Activated T-cell treated with anti-CD3 and anti-CD28 coated beads, Interleukin-2, amount 50 U/mL, for 4 hours (primary cell): ENCODE measurements around the gene ITPR3. TPM values are rescaled to one million over a fixed set of nuclear protein-coding genes. Genes with fewer than 3 reads are reported as not detected.

ENCODE experiments used
- ATAC-seq, 2 donors: fragments of 200-7000 bp; cut with Tn5 transposase; one replicate each; pipeline ENCODE4 v1.10.0; 2021
- DNase-seq: peaks from one replicate; pipeline ENCODE4 v3.0.0-alpha.2; 2020
- H3K27me3 Mint-ChIP-seq: one replicate; pipeline ENCODE4 v1.8.0; 2021; ENCODE audit warnings: low read depth, mixed read lengths
- H3K36me3 Mint-ChIP-seq: one replicate; pipeline ENCODE4 v1.8.0; 2022; ENCODE audit warnings: mixed read lengths; ENCODE audit not compliant: insufficient read depth
- H3K4me1 Mint-ChIP-seq: one replicate; pipeline ENCODE4 v1.8.0; 2021; ENCODE audit warnings: low read depth, mixed read lengths
- H3K4me3 Mint-ChIP-seq: one replicate; pipeline ENCODE4 v1.8.0; 2021; ENCODE audit warnings: mild to moderate bottlenecking, moderate library complexity, mixed read lengths
- H3K9me3 Mint-ChIP-seq: one replicate; pipeline ENCODE4 v1.8.0; 2021; ENCODE audit warnings: mixed read lengths
- total RNA-seq, 3 donors: library from RNA; stranded (reverse); gene quantifications; one replicate each; pipeline ENCODE4 v1.2.1, GENCODE V29; 2021

The ITPR3 gene
- total RNA-seq, 3 donors from 2014 or later = 34.6 to 37.2 (median 35.5) TPM

DNA sequence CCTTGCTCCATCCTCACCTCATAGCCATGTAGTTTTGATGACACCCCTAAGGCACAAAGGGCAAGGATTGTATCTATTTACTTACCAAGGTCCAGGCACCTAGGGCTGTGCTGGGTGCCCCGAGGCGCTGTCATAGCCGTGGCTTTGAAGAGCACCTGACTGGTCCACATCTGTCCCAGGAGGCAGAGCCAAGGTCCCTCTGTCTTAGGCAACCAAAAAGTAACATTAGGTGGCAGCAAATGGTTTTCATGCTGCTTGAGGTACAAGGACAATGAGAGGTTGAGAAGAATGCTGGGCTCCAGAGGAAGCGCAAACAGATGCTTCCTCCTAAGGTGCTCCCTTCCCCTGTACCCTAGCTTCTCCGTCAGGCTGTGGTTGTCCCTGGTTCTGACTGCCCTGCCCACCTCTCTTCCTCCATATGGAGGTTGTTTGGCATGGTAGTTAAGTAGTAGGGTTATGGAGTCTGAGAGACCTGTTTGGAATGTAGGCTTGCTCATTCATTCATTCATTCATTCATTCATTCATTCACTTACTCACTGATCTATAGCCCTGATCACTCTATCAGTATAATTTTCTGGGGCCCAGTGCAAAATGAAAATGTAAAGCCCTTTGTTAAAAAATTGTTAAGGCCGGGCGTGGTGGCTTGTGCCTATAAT, 93.4 kb downstream of the ITPR3 start:
- H3K4me1 Mint-ChIP-seq = peaks cover 21% of the 10 kb centered on the region
- ATAC-seq (no peak), DNase-seq (no peak)
- H3K27me3 Mint-ChIP-seq = no peaks in the 10 kb centered on the region
- peaks cover 12% of the 10 kb centered on the region for H3K36me3 Mint-ChIP-seq
- no peaks in the 10 kb centered on the region for H3K9me3 Mint-ChIP-seq
- no peak overlapping the region for H3K4me3 Mint-ChIP-seq

GRCh38 chr6:33716379-33716778, 95.3 kb downstream of the ITPR3 start:
- peaks cover 9% of the 10 kb centered on the region for H3K27me3 Mint-ChIP-seq
- no peaks in the 10 kb centered on the region for H3K36me3 Mint-ChIP-seq
- H3K4me3 Mint-ChIP-seq = no peak overlapping the region
- DNase-seq (no peak), ATAC-seq (no peak)
- H3K9me3 Mint-ChIP-seq = no peaks in the 10 kb centered on the region
- peaks cover 6% of the 10 kb centered on the region for H3K4me1 Mint-ChIP-seq

DNA sequence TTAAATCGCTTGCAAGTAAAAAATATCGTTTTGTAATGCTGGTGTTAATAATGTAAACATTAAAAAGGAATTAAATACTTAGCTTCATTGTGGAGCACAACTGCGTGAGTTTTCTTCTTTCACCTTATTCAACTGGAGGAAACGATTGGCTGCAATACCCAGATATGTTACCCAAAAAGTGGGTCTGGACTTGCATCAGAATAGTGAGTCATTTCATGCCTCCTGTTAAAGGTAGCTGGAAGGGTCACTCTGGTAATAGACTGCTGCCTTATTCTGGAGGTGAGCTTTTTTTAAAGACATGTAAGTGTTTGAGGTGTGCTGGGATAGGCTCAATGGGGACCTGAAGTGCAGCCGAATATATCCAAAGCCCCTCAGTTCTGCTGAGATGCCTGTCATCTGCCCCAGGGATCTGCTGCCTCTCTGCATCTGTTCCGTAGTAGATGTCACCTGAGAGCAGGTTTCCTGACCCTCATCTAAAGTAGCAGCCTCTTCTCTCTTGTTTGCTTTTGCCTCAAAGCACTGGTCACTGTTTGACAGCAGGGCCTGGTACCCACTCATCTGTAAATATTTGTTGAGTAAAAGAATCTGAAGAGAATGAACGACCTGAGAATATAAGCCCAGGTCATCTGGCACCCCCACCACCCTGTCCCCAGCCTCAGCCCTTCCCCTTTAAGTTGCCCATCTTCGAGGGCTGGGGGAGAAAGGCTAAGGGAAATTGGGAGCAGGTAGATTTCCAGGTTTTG, 95.9 kb downstream of the ITPR3 start:
- Mint-ChIP-seq H3K4me1 (peaks cover under 1% of the 10 kb centered on the region), H3K4me3 (no peak overlapping the region), H3K9me3 (no peaks in the 10 kb centered on the region), H3K36me3 (no peaks in the 10 kb centered on the region), H3K27me3 (peaks cover 9% of the 10 kb centered on the region)
- ATAC-seq (no peak), DNase-seq (no peak)

DNA sequence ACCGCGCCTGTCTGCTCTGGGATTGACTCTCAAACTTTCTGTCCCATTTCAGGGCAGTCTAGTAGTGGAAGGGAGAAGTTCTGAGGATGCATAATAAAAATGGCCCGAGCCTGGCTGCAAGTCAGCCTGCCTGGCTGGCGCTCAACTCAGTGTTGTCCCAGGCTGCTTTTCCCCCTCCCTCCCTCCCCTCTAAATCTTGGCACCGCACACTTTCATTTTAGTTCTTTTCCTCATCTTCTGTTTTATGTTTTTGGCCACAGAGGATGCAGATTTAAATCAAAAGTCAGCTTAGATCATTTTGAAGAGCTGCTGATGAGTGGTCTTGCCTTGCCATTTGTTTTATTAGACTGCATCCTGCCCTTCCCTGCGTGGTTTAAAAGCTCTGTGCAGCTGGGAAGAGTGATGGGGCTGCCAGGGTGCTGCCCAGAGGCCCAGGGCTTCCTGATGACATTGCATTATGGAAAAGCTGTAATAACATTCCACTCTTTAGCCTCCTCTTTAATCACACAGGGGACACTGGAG, 96.9 kb downstream of the ITPR3 start:
- Mint-ChIP-seq H3K36me3 (no peaks in the 10 kb centered on the region), H3K4me3 (no peak overlapping the region), H3K27me3 (peaks cover 9% of the 10 kb centered on the region), H3K4me1 (no peaks in the 10 kb centered on the region), H3K9me3 (no peaks in the 10 kb centered on the region)
- DNase-seq (no peak), ATAC-seq (no peak)

GRCh38 chr6:33718713-33719112, 97.6 kb downstream of the ITPR3 start:
- Mint-ChIP-seq H3K9me3 (no peaks in the 10 kb centered on the region), H3K4me3 (no peak overlapping the region), H3K27me3 (peaks cover 11% of the 10 kb centered on the region), H3K36me3 (no peaks in the 10 kb centered on the region), H3K4me1 (peaks cover 3% of the 10 kb centered on the region)
- DNase-seq (no peak), ATAC-seq (no peak)

- H3K4me3 Mint-ChIP-seq = no peak overlapping the region
- peaks cover 11% of the 10 kb centered on the region for H3K27me3 Mint-ChIP-seq
- H3K9me3 Mint-ChIP-seq = no peaks in the 10 kb centered on the region
These were observed 98.3 kb downstream of the ITPR3 start for GRCh38 chr6:33719326-33719987.

GRCh38 chr6:33720998-33721397, 99.9 kb downstream of the ITPR3 start:
- DNase-seq = no peak
- Mint-ChIP-seq H3K9me3 (no peaks in the 10 kb centered on the region), H3K36me3 (no peaks in the 10 kb centered on the region), H3K4me3 (no peak overlapping the region), H3K27me3 (peaks cover 11% of the 10 kb centered on the region), H3K4me1 (peaks cover 18% of the 10 kb centered on the region)
- ATAC-seq = no peak

More at GRCh38 chr6:33719326-33719987, 98.3 kb downstream of the ITPR3 start:
- Mint-ChIP-seq H3K36me3 (no peaks in the 10 kb centered on the region), H3K4me1 (peaks cover 11% of the 10 kb centered on the region)
- ATAC-seq = no peak
- no peak for DNase-seq

GRCh38 chr6:33721508-33721907, 100.4 kb downstream of the ITPR3 start:
- Mint-ChIP-seq H3K36me3 (no peaks in the 10 kb centered on the region), H3K4me3 (no peak overlapping the region), H3K27me3 (peaks cover 11% of the 10 kb centered on the region), H3K9me3 (no peaks in the 10 kb centered on the region), H3K4me1 (peaks cover 18% of the 10 kb centered on the region)
- no peak for ATAC-seq
- DNase-seq = no peak

GRCh38 chr6:33722103-33722623, 101.0 kb downstream of the ITPR3 start:
- DNase-seq (no peak), ATAC-seq (no peak)
- no peaks in the 10 kb centered on the region for H3K36me3 Mint-ChIP-seq
- H3K4me3 Mint-ChIP-seq = no peak overlapping the region
- peaks cover 18% of the 10 kb centered on the region for H3K4me1 Mint-ChIP-seq
- no peaks in the 10 kb centered on the region for H3K9me3 Mint-ChIP-seq
- H3K27me3 Mint-ChIP-seq = peaks cover 11% of the 10 kb centered on the region

- no peaks in the 10 kb centered on the region for H3K36me3 Mint-ChIP-seq
- no peak overlapping the region for H3K4me3 Mint-ChIP-seq
- ATAC-seq = no peak
These were observed 102.4 kb downstream of the ITPR3 start for GRCh38 chr6:33723371-33724085.

DNA sequence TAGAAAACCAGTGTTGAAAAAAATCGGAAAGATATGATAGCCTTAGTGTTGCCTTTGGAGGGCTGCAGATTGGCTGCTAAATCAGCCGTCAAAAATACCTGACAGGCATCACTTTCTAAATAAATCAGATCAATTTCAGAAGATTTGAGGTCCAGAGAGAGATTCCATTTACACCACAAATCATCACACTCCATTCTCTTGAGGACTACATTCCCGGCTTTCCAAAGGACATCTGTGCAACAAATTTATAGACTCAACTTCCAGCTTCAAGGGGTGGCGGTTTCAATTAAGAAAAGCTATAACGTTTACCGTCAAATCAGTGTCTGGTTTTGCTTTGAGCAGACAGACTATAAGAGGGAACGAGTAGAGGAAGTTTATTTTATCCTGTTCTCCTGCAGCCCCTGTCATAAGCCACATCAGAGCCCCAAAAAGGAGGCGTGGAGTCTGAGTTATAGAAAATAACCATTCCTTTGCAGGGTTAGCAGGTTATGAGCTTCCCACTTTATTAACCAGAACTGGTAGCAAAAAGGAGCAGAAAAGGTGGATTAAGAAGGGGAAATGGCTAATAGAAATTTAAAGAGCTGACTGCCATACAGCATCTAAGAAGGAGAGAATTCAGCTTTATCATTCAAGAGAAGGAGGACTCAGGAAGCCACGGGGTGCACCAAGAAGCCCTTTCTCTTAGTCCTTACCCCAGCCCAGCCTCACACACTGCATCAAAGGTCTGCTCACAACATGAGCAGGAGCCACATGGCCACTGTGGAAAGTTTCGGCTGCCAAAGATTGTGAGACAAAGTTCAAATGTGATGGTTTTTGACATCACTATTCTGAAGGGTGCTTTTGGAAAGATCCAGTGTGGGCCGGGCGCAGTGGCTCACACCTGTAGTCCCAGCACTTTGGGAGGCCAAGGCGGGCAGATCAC, 103.2 kb downstream of the ITPR3 start:
- H3K36me3 Mint-ChIP-seq = no peaks in the 10 kb centered on the region
- no peak overlapping the region for H3K4me3 Mint-ChIP-seq
- peak; percentile 41 to 62 for ATAC-seq
- H3K4me1 Mint-ChIP-seq = peaks cover 18% of the 10 kb centered on the region
- H3K9me3 Mint-ChIP-seq = no peaks in the 10 kb centered on the region
- peaks cover 11% of the 10 kb centered on the region for H3K27me3 Mint-ChIP-seq
- DNase-seq = no peak

More at GRCh38 chr6:33723371-33724085, 102.4 kb downstream of the ITPR3 start:
- DNase-seq = no peak
- H3K27me3 Mint-ChIP-seq = peaks cover 11% of the 10 kb centered on the region
- no peaks in the 10 kb centered on the region for H3K9me3 Mint-ChIP-seq
- H3K4me1 Mint-ChIP-seq = peaks cover 18% of the 10 kb centered on the region

DNA sequence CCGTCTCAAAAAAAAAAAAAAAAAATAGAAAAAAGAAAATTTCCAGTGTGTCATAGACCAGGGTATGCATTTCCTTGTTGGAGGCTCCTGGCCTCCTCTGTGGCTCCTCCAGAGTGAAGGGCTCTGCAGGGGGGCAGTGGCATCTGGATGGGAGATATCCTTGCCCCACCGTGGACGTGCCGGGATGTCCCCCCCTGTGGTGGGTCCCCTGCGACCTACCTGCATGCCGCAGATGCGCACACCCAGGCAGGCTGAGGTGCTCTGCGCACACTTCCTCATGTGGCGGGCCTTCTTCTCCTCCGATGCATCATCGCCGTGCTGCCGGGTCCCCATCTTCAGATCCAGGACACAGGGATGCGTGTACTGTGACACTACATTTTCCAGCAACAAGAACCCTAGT, 104.1 kb downstream of the ITPR3 start:
- H3K4me3 Mint-ChIP-seq = no peak overlapping the region
- ATAC-seq (no peak), DNase-seq (no peak)
- no peaks in the 10 kb centered on the region for H3K9me3 Mint-ChIP-seq
- H3K36me3 Mint-ChIP-seq = no peaks in the 10 kb centered on the region
- H3K4me1 Mint-ChIP-seq = peaks cover 18% of the 10 kb centered on the region
- peaks cover 9% of the 10 kb centered on the region for H3K27me3 Mint-ChIP-seq
